Transverse colon (tissue), 4 donors: Measurements from ENCODE around the gene TTC19. TPM values are rescaled to one million over a fixed set of nuclear protein-coding genes. Genes with fewer than 3 reads are reported as not detected.
"Not testable (repeated sequence)": the region's sequence is repeated elsewhere in the genome, so short reads cannot be mapped to it uniquely, and the experiment has no call there.

Source experiments
- DNase-seq: peaks from one replicate; pipeline ENCODE4 v3.0.0-alpha.2; 2019
- H3K27ac ChIP-seq, 4 donors: fragments of 200-600 bp; sonication (generic); 2 replicates each; pipeline ENCODE4 v1.5.1; 2016 to 2018; ENCODE audit warnings: inconsistent platforms in 4 of 4
- H3K27me3 ChIP-seq: fragments of 200-600 bp; sonication (generic); 2 replicates; pipeline ENCODE4 v1.5.1; 2017; ENCODE audit warnings: inconsistent platforms
- H3K36me3 ChIP-seq, 4 donors: fragments of 200-600 bp; sonication (generic); 2 replicates each; pipeline ENCODE4 v1.5.1; 2017 to 2019; ENCODE audit warnings: inconsistent platforms in 4 of 4
- H3K4me1 ChIP-seq, 4 donors: fragments of 200-600 bp; sonication (generic); 2 replicates each; pipeline ENCODE4 v1.5.1; 2017 to 2020; ENCODE audit warnings: inconsistent platforms in 4 of 4
- H3K4me3 ChIP-seq, 4 donors: fragments of 200-600 bp; sonication (generic); 1 replicate in 1 of 4; 2 replicates in 3 of 4; pipeline versions ENCODE4 v1.5.1 to v1.6.1; 2017 to 2019; ENCODE audit warnings: inconsistent platforms in 4 of 4
- H3K9me3 ChIP-seq, 2 donors: fragments of 200-600 bp; sonication (generic); 2 replicates each; pipeline ENCODE4 v1.5.1; 2017 to 2019; ENCODE audit warnings: inconsistent platforms in 2 of 2
- CTCF ChIP-seq, 5 experiments: fragments of 200-600 bp in 3 of 5; fragments of 450-650 bp in 2 of 5; sonication (generic) in 3 of 5; IDR thresholded peaks; 1 replicate in 2 of 5; 2 replicates in 3 of 5; pipeline ENCODE4 v1.5.1; 2016 to 2017; ENCODE audit warnings: antibody characterized with exemption in 5 of 5, inconsistent platforms in 3 of 5, mild to moderate bottlenecking in 2 of 5, moderate library complexity in 1 of 5
- EP300 ChIP-seq: sonication (generic); formaldehyde crosslinking; IDR thresholded peaks from one replicate; pipeline ENCODE4 v1.6.1; 2017; ENCODE audit warnings: antibody characterized with exemption, low read depth
- POLR2A ChIP-seq: fragments of 450-650 bp; IDR thresholded peaks from one replicate; pipeline ENCODE4 v1.6.1; 2016; ENCODE audit warnings: antibody characterized with exemption, mild to moderate bottlenecking, moderate library complexity
- POLR2AphosphoS5 ChIP-seq, 3 donors: sonication (generic); formaldehyde crosslinking; IDR thresholded peaks; one replicate each; pipeline ENCODE4 v1.6.1; 2016; ENCODE audit warnings: antibody characterized with exemption in 3 of 3
- WGBS, 2 donors: methylation state at CpG; one replicate each; pipeline ENCODE4 v1.1.5; 2018; ENCODE audit warnings: low coverage in 1 of 2; 5-methylcytosine and 5-hydroxymethylcytosine counted together
- in situ Hi-C, 4 donors: fragments of 200-750 bp; cut with MboI; loops; one replicate each; pipeline versions ENCODE4 v1.15.0 to v1.15.1; 2017; ENCODE audit warnings: low sequenced_read_pairs in 3 of 4, low pct_ligation_motif_present in 1 of 4, low pct_unique_long_range_greater_than_20kb in 1 of 4
- intact Hi-C: fragments of 100-400 bp; cut with DNase I; formaldehyde crosslinking; loops from one replicate; pipeline ENCODE4 v1.15.1; 2023; ENCODE audit warnings: low total_unique reads
- total RNA-seq, 4 donors: library from RNA; depleted of rRNA; stranded (reverse); fragments of >200 nt; gene quantifications; one replicate each; pipeline ENCODE4 v1.1.0, GENCODE V29; 2016

Gene TTC19
- total RNA-seq, 4 donors from 2014 or later = 65.3 to 371 (median 187) TPM

GRCh38 chr17:16046966-16047365 is 47.3 kb downstream of the TTC19 start:
- in situ Hi-C loops (loop anchor here in 1 of 4 donors (25.0 kb wide), 1 partner anchor 90 kb away; no protein-coding TSS in a partner anchor), intact Hi-C loops (no loop called here)

GRCh38 chr17:16048811-16049449 is 49.3 kb downstream of the TTC19 start:
- in situ Hi-C loops = loop anchor here in 1 of 4 donors (25.0 kb wide), 1 partner anchor 88 kb away; no protein-coding TSS in a partner anchor
- Histone ChIP-seq H3K4me1 (no peaks in the 10 kb centered on the region), H3K27ac (no peak overlapping the region), H3K36me3 (peaks cover 0 to 58% (median 23%) of the 10 kb centered on the region in 4 donors), H3K4me3 (no peak overlapping the region), H3K9me3 (no peaks in the 10 kb centered on the region), H3K27me3 (no peaks in the 10 kb centered on the region)
- no peak for TF ChIP-seq CTCF (IDR thresholded peaks at IDR 0.05)
- no peak for TF ChIP-seq POLR2A
- no peak for TF ChIP-seq EP300
- no peak for TF ChIP-seq POLR2AphosphoS5 (IDR thresholded peaks at IDR 0.05)
- 90 to 91% methylated on average over 12 to 14 of the region's 14 CpGs for WGBS, 2 donors
- no peak for DNase-seq
- intact Hi-C loops = no loop called here

More at GRCh38 chr17:16046966-16047365, 47.3 kb downstream of the TTC19 start:
- Histone ChIP-seq H3K27ac (no peak overlapping the region), H3K4me1 (no peaks in the 10 kb centered on the region), H3K9me3 (no peaks in the 10 kb centered on the region), H3K27me3 (no peaks in the 10 kb centered on the region), H3K36me3 (peaks cover 0 to 68% (median 30%) of the 10 kb centered on the region in 4 donors), H3K4me3 (no peak overlapping the region)
- TF ChIP-seq POLR2AphosphoS5 (IDR thresholded peaks at IDR 0.05) (no peak), CTCF (IDR thresholded peaks at IDR 0.05) (no peak), EP300 (no peak), POLR2A (no peak)
- no peak for DNase-seq
- 96% methylated on average over 3 of the region's 3 CpGs for WGBS, 2 donors

GRCh38 chr17:16050844-16051243 is 51.2 kb downstream of the TTC19 start:
- Histone ChIP-seq H3K27ac (no peak overlapping the region), H3K27me3 (no peaks in the 10 kb centered on the region), H3K4me3 (no peak overlapping the region), H3K9me3 (no peaks in the 10 kb centered on the region), H3K36me3 (peaks cover 0 to 48% (median 19%) of the 10 kb centered on the region in 4 donors), H3K4me1 (no peaks in the 10 kb centered on the region)
- in situ Hi-C loops (no loop called here), intact Hi-C loops (no loop called here)
- DNase-seq = no peak
- TF ChIP-seq POLR2A (no peak), EP300 (no peak), POLR2AphosphoS5 (IDR thresholded peaks at IDR 0.05) (no peak), CTCF (IDR thresholded peaks at IDR 0.05) (no peak)
- 97 to 100% methylated on average over 2 to 6 of the region's 6 CpGs for WGBS, 2 donors

GRCh38 chr17:16052486-16052885 is 52.9 kb downstream of the TTC19 start:
- H3K36me3 ChIP-seq = peaks cover 0 to 49% (median 20%) of the 10 kb centered on the region in 4 donors

GRCh38 chr17:16055139-16055538 is 55.5 kb downstream of the TTC19 start:
- DNase-seq, H3K27ac ChIP-seq, H3K4me1 ChIP-seq, intact Hi-C loops, H3K27me3 ChIP-seq, H3K4me3 ChIP-seq, in situ Hi-C loops, H3K9me3 ChIP-seq: not testable (repeated sequence)
- WGBS, 2 donors = 73 to 95% methylated on average over 4 of the region's 4 CpGs
- peaks cover 0 to 50% (median 22%) of the 10 kb centered on the region in 4 donors for H3K36me3 ChIP-seq

More at GRCh38 chr17:16052486-16052885, 52.9 kb downstream of the TTC19 start:
- H3K27ac ChIP-seq = no peak overlapping the region
- intact Hi-C loops (no loop called here), in situ Hi-C loops (no loop called here)
- H3K9me3 ChIP-seq = no peaks in the 10 kb centered on the region
- TF ChIP-seq EP300 (no peak), CTCF (IDR thresholded peaks at IDR 0.05) (no peak), POLR2A (no peak), POLR2AphosphoS5 (IDR thresholded peaks at IDR 0.05) (no peak)
- H3K4me3 ChIP-seq = no peak overlapping the region
- no peaks in the 10 kb centered on the region for H3K27me3 ChIP-seq
- H3K4me1 ChIP-seq = no peaks in the 10 kb centered on the region
- DNase-seq = no peak
- 68 to 100% methylated on average over 1 of the region's 1 CpG for WGBS, 2 donors
